K562 (cell line): ENCODE measurements around the gene TSPYL6. TPM values are rescaled to one million over a fixed set of nuclear protein-coding genes. Genes with fewer than 3 reads are reported as not detected.
A peak's percentile ranks its signal among the peaks of the same experiment; 100 is the strongest.

Experiments
- BRD9 ChIP-seq: fragments of 450-650 bp; IDR thresholded peaks from 2 replicates; pipeline ENCODE4 v1.6.1; 2018; ENCODE audit warnings: low read depth; ENCODE audit not compliant: partially characterized antibody
- CBX3 ChIP-seq, 2 experiments: IDR thresholded peaks; 1 replicate in 1 of 2; 2 replicates in 1 of 2; pipeline ENCODE4 v1.6.1; 2012; ENCODE audit warnings: inconsistent platforms in 2 of 2, low read length in 2 of 2, borderline replicate concordance in 1 of 2, control low read depth in 1 of 2
- ETS1 ChIP-seq: conservative IDR thresholded peaks from 2 replicates; pipeline ENCODE4 v1.6.1; 2011; ENCODE audit warnings: low read depth, mild to moderate bottlenecking, low read length; ENCODE audit not compliant: control insufficient read depth
- HDAC2 ChIP-seq: fragments of 450-650 bp; IDR thresholded peaks from 2 replicates; pipeline ENCODE4 v1.6.1; 2016; ENCODE audit warnings: mild to moderate bottlenecking
- KDM1A ChIP-seq, 2 experiments: fragments of 450-650 bp; IDR thresholded peaks; 2 replicates each; pipeline ENCODE4 v1.6.1; 2016; ENCODE audit warnings: mild to moderate bottlenecking in 2 of 2
- PBX2 ChIP-seq, 2 experiments: IDR thresholded peaks in 1 of 2; conservative IDR thresholded peaks in 1 of 2; 2 replicates each; pipeline ENCODE4 v1.6.1; 2016; ENCODE audit warnings: low read depth in 2 of 2, mild to moderate bottlenecking in 1 of 2, missing compliant biosample characterization in 1 of 2, missing genetic modification characterization in 1 of 2, moderate library complexity in 1 of 2
- RBM14 ChIP-seq: fragments of 200-400 bp; formaldehyde crosslinking; IDR thresholded peaks from 2 replicates; pipeline ENCODE4 v1.6.1; 2018; ENCODE audit warnings: low read depth, mild to moderate bottlenecking, low read length, moderate library complexity, borderline replicate concordance; ENCODE audit not compliant: insufficient read depth
- UBTF ChIP-seq, 2 experiments: IDR thresholded peaks; 2 replicates each; pipeline ENCODE4 v1.6.1; 2012; ENCODE audit warnings: improper control_type of control experiment in 2 of 2, low read depth in 2 of 2, low read length in 2 of 2, borderline replicate concordance in 1 of 2
- ZNF24 ChIP-seq: fragments of 450-650 bp; IDR thresholded peaks from 2 replicates; pipeline ENCODE4 v1.6.1; 2016
- ZNF318 ChIP-seq, 2 experiments: fragments of 450-650 bp; IDR thresholded peaks; 2 replicates each; pipeline ENCODE4 v1.6.1; 2016; ENCODE audit warnings: mild to moderate bottlenecking in 2 of 2, borderline replicate concordance in 1 of 2, low read depth in 1 of 2, moderate library complexity in 1 of 2
- ZNF76 ChIP-seq: fragments of 250-450 bp; sonication (Bioruptor Pico); IDR thresholded peaks from 2 replicates; pipeline ENCODE4 v1.4.0; 2020; ENCODE audit warnings: mild to moderate bottlenecking, moderate library complexity, borderline replicate concordance
- polyA plus RNA-seq, 8 experiments: library from polyadenylated mRNA; depleted of rRNA in 4 of 8; stranded (reverse) in 5 of 8; unstranded in 3 of 8; fragments of >200 nt; fragmentation: Nextera tagmentation in 2 of 8; fragmentation: Illumina TruSeq in 1 of 8; extraction: Ambion mirVana in 2 of 8; extraction: Trizol in 1 of 8; gene quantifications; 2 replicates each; pipeline versions ENCODE4 v1.2.1 to v1.2.3, GENCODE V29; 2011 to 2014; ENCODE audit warnings: inconsistent platforms in 1 of 8, missing spikeins in 1 of 8
- total RNA-seq, 7 experiments: library from RNA; depleted of rRNA in 6 of 7; stranded (reverse); fragments of >200 nt in 6 of 7; fragmentation: Illumina TruSeq in 2 of 7; extraction: Trizol in 2 of 7; gene quantifications; 2 replicates each; pipeline versions ENCODE4 v1.2.1 to v1.2.3, GENCODE V29; 2011 to 2021; ENCODE audit warnings: low replicate concordance in 1 of 7

Gene TSPYL6
- total and polyA plus RNA-seq, 9 of the 15 experiments (the other 6 are each of a cell fraction or from before 2014, with no cell fraction given): 1.5 to 10.1 (median 7.6) TPM

- no peak for TF ChIP-seq PBX2 (CRISPR knock-in tag; IDR thresholded peaks at IDR 0.05; ENCODE audit: low read depth)
- TF ChIP-seq PBX2 (tag; conservative IDR thresholded peaks at IDR 0.05; ENCODE audit: low read depth): 0 out of 2 replicates have a peak, but pooled peaks have one; percentile 15
- no peak for TF ChIP-seq HDAC2
- no peak for TF ChIP-seq RBM14
- no peak for TF ChIP-seq ZNF24
- peak in 1 of 2 experiments; percentile 63; a peak in 2 of 3 replicates for TF ChIP-seq CBX3 (IDR thresholded peaks at IDR 0.05; ENCODE audit: borderline replicate concordance in 1 of 2, low read length in 2 of 2)
- no peak for TF ChIP-seq KDM1A (IDR thresholded peaks at IDR 0.05)
- TF ChIP-seq ETS1: 0 out of 2 replicates have a peak, but pooled peaks have one; percentile 2
- no peak for TF ChIP-seq UBTF (IDR thresholded peaks at IDR 0.05; ENCODE audit: borderline replicate concordance in 1 of 2, low read depth in 2 of 2, low read length in 2 of 2)
- TF ChIP-seq BRD9: no peak
- no peak for TF ChIP-seq ZNF76
- no peak for TF ChIP-seq ZNF318 (IDR thresholded peaks at IDR 0.05; ENCODE audit: borderline replicate concordance in 1 of 2, low read depth in 1 of 2)
Measured at GRCh38 chr2:54256091-54256694, at the start of gene TSPYL6 (continued).
